IPS DF 4.7 (cell line): ENCODE measurements around the gene UBAC1.
"Not testable (repeated sequence)": the region's sequence is repeated elsewhere in the genome, so short reads cannot be mapped to it uniquely, and the experiment has no call there.

ENCODE experiments used
- DNase-seq: peaks from one replicate; pipeline ENCODE4 v3.0.0-alpha.2; 2013; ENCODE audit warnings: low spot score; ENCODE audit errors: extremely low read depth

The UBAC1 gene

GRCh38 chr9:135960411-135961276 lies 529 bp downstream of the UBAC1 start:
- DNase-seq: no peak

- no peak for DNase-seq
Measured at GRCh38 chr9:135959814-135960213, 1.4 kb downstream of the UBAC1 start.

- DNase-seq: no peak
Measured at GRCh38 chr9:135958485-135958884, 2.7 kb downstream of the UBAC1 start.

- no peak for DNase-seq
Measured at GRCh38 chr9:135957431-135957830, 3.7 kb downstream of the UBAC1 start.

GRCh38 chr9:135956802-135957174 lies 4.4 kb downstream of the UBAC1 start:
- DNase-seq: no peak

GRCh38 chr9:135955934-135956801 lies 5.0 kb downstream of the UBAC1 start:
- no peak for DNase-seq

GRCh38 chr9:135952664-135953206 lies 8.4 kb downstream of the UBAC1 start:
- DNase-seq: no peak

- DNase-seq: no peak
Measured at GRCh38 chr9:135951889-135952663, 9.1 kb downstream of the UBAC1 start.

- not testable (repeated sequence) for DNase-seq
Measured at GRCh38 chr9:135951310-135951709, 9.9 kb downstream of the UBAC1 start.

- not testable (repeated sequence) for DNase-seq
Measured at GRCh38 chr9:135950841-135951240, 10.3 kb downstream of the UBAC1 start.

GRCh38 chr9:135950135-135950682 lies 11.0 kb downstream of the UBAC1 start:
- DNase-seq: no peak

GRCh38 chr9:135949501-135950134 lies 11.6 kb downstream of the UBAC1 start:
- no peak for DNase-seq

- no peak for DNase-seq
Measured at GRCh38 chr9:135948968-135949367, 12.2 kb downstream of the UBAC1 start.

GRCh38 chr9:135948446-135948845 lies 12.7 kb downstream of the UBAC1 start:
- no peak for DNase-seq

- DNase-seq: no peak
Measured at GRCh38 chr9:135947582-135947981, 13.6 kb downstream of the UBAC1 start.

GRCh38 chr9:135947105-135947504 lies 14.1 kb downstream of the UBAC1 start:
- DNase-seq: not testable (repeated sequence)

GRCh38 chr9:135946392-135946994 lies 14.7 kb downstream of the UBAC1 start:
- DNase-seq: no peak

- no peak for DNase-seq
Measured at GRCh38 chr9:135945969-135946368, 15.2 kb downstream of the UBAC1 start.

- no peak for DNase-seq
Measured at GRCh38 chr9:135944444-135945252, 16.5 kb downstream of the UBAC1 start.
